Stimulated activated naive CD8-positive, alpha-beta T cell treated with anti-CD3 and anti-CD28 coated beads, Interleukin-15, amount 100 ng/mL, for 72 hours (primary cell): Measurements from ENCODE around the gene CTBP2.
A peak's percentile ranks its signal among the peaks of the same experiment; 100 is the strongest.

Experiments
- ATAC-seq: fragments of 150-1000 bp; cut with Tn5 transposase; 2 replicates; pipeline ENCODE4 v1.10.0; 2021; ENCODE audit warnings: mild to moderate bottlenecking, moderate library complexity
- DNase-seq, 2 donors: peaks; one replicate each; pipeline ENCODE4 v3.0.0; 2021 to 2022
- H3K27ac Mint-ChIP-seq, 2 donors: one replicate each; pipeline ENCODE4 v1.8.0; 2022; ENCODE audit warnings: mild to moderate bottlenecking in 2 of 2, mixed read lengths in 2 of 2, moderate library complexity in 2 of 2
- H3K27me3 Mint-ChIP-seq: one replicate; pipeline ENCODE4 v1.8.0; 2022; ENCODE audit warnings: mixed read lengths
- H3K4me1 Mint-ChIP-seq: one replicate; pipeline ENCODE4 v1.8.0; 2022; ENCODE audit warnings: mild to moderate bottlenecking, mixed read lengths
- H3K4me3 Mint-ChIP-seq, 2 donors: one replicate each; pipeline ENCODE4 v1.8.0; 2022; ENCODE audit warnings: mild to moderate bottlenecking in 2 of 2, mixed read lengths in 2 of 2, moderate library complexity in 1 of 2
- H3K9me3 Mint-ChIP-seq, 2 donors: one replicate each; pipeline ENCODE4 v1.8.0; 2022; ENCODE audit warnings: mixed read lengths in 2 of 2

Gene CTBP2

DNA sequence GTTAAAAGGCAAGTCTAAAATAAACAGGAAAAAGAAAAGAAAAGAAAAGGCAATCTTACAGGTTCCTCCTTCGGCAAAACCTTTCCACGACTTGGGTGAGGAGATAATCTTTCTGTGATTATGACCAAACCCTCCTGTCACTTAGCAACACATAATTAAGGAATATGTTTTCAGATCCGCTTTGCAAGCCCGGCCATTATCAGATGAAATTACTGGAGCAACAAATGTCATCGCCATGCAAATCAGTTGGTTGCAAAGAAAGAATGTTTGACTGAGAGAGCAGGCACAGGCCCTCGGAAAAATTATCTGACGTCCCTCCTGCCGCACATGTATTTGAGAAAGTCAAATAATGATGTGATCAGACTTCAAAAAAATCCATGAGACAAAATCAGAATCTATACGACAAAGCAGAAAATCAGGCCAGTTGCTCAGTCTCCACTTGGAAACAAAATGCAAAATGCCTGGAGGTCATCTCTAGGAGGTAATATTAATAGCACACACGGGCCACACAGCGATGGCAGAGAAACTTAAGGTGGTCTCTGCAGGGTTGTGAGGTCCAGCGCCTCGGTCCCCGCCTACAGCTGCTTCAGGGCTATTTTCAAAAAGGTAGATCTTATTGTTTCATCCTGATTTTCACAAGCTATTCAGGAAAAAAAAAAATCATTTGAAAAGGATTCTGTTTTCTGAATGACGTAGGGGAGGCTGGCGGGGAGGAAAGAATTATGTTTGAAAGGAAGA lies 135.7 kb downstream of the CTBP2 start:
- H3K9me3 Mint-ChIP-seq = no peaks in the 10 kb centered on the region
- H3K4me1 Mint-ChIP-seq = no peaks in the 10 kb centered on the region
- H3K27me3 Mint-ChIP-seq = no peaks in the 10 kb centered on the region
- ATAC-seq (no peak), DNase-seq (no peak)
- H3K27ac Mint-ChIP-seq = no peak overlapping the region
- no peak overlapping the region for H3K4me3 Mint-ChIP-seq

DNA sequence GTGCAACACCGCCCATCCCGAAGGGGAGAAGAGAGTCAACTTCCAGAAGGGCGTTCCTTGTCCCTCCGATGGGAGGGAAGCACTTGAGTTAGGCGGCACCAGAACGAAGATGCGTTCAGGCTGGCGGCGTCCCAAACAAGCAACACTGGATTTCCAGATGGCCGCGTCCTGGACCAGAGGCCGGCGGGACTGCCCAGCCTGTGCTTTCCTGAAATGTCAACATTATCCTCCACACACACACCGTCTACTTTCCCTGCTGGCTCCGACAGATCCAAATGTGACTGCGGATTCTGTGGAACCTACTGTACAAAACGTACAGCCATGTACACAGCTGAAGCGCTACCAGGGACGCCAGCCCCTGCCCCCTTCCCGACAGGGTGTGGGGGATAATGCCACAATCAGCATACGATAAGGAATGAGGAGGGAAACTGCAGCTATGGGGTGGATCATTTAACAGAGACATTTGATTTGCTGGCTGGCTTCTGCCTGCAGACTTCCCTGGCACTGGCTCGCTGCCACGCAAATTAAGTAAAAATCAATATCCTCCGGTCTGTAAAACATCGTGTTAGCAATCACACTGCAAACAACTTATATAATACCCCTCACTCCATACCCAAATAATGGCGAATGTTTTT lies 136.4 kb downstream of the CTBP2 start:
- no peak for ATAC-seq

DNA sequence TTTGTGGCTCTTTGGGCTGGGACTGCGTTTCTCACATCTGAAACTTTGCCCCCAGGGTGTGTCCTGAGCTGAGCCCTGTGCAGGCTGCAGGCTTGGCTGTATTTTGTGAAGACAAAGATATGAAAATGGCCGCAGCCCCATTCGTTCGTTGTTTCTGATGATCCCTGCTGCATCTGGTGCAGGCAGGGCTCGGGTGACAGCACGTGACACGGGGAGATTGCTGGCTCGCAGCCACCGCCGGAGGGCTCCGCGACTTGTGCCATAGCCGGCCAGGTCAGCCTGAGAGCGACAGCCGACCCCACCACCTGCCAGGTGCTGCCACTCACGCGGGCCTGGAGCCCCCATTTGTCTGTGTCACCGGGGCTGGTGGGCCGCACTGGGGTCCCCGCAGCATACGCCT lies 137.1 kb downstream of the CTBP2 start:
- Mint-ChIP-seq H3K27me3 (no peaks in the 10 kb centered on the region), H3K9me3 (no peaks in the 10 kb centered on the region), H3K4me3 (no peak overlapping the region), H3K27ac (no peak overlapping the region), H3K4me1 (no peaks in the 10 kb centered on the region)
- DNase-seq (no peak), ATAC-seq (no peak)

More for the DNA sequence above, 136.4 kb downstream of the CTBP2 start:
- no peaks in the 10 kb centered on the region for H3K4me1 Mint-ChIP-seq
- H3K9me3 Mint-ChIP-seq = no peaks in the 10 kb centered on the region
- no peak for DNase-seq
- no peaks in the 10 kb centered on the region for H3K27me3 Mint-ChIP-seq
- no peak overlapping the region for H3K27ac Mint-ChIP-seq
- no peak overlapping the region for H3K4me3 Mint-ChIP-seq

DNA sequence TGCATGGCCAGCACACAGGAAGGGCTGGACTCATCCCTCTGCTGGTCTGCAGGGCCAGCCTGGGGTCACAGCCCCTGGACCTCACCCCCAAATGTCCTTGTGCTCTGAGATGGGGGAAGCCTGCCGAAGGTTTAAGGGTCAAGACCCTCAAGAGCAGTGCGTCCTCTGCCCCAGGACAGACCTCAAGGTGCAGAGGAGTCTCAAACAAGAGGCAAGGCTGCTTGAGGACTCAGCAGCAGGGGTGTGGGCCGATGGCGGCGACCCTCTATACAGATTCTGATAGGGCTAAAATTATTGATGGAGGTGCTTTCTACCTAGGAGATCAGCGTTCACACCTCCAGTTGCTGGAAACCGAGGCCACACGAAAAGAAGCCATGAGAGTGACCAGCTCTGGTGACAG lies 137.7 kb downstream of the CTBP2 start:
- Mint-ChIP-seq H3K4me3 (no peak overlapping the region), H3K27ac (no peak overlapping the region), H3K27me3 (no peaks in the 10 kb centered on the region), H3K9me3 (no peaks in the 10 kb centered on the region), H3K4me1 (no peaks in the 10 kb centered on the region)
- DNase-seq = no peak
- no peak for ATAC-seq

DNA sequence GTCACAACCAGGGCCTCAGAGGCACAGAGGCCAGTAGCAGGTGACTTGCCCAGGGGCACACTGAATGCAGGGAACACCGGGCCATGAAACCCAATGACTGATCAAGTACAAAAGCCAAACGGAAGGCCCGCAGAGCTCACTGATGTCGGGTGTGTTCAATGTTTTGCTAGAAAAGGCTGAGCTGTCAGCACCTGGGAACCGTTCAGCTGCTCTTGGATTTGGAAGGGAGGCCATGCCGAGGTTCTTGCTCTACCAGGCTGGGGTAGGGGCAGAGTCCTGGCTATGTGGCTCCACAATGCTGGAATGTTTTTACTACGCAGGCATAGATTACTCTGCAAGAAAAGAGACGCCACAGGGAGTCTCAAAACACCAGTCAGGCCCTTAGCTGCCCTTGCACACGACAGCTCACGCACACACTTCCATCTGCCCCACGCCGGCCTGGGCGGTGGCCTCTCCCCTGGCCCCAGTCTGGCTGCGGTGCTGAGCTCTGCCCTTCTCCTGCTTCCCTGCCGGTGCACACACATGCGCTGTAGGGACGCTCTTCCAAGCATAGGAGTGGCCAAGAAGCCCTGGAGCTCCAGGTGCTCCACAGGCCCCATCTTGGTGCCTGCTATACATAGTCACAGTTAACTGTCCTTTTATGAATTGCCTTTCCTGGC lies 138.5 kb downstream of the CTBP2 start:
- Mint-ChIP-seq H3K27ac (no peak overlapping the region), H3K4me3 (no peak overlapping the region), H3K9me3 (no peaks in the 10 kb centered on the region), H3K4me1 (no peaks in the 10 kb centered on the region), H3K27me3 (no peaks in the 10 kb centered on the region)
- peak; percentile 7 for ATAC-seq
- no peak for DNase-seq

DNA sequence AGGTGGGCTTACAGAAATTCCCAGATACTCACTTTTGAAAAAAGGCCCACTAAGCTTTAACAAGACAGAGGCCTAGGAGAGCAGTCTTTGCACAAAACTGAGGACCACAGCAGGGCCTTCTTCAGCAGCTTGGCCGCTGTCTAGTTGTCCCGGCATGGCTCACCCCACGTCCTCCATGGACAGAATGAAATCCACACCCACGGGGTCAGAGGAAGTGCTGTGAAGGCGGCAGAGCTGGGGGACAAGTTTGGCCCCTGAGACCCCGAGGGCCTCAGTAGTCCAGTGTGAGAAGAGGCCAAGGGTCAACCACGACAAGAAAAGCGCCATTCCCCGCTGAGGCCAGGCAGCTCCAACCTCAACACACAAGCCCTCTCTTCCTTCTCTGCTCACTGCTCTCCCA lies 139.5 kb downstream of the CTBP2 start:
- H3K27me3 Mint-ChIP-seq = no peaks in the 10 kb centered on the region
- no peak for DNase-seq
- H3K4me1 Mint-ChIP-seq = no peaks in the 10 kb centered on the region
- H3K9me3 Mint-ChIP-seq = no peaks in the 10 kb centered on the region
- no peak for ATAC-seq
- H3K4me3 Mint-ChIP-seq = no peak overlapping the region
- H3K27ac Mint-ChIP-seq = peak overlapping the region in 1 of 2 donors; percentile 8

DNA sequence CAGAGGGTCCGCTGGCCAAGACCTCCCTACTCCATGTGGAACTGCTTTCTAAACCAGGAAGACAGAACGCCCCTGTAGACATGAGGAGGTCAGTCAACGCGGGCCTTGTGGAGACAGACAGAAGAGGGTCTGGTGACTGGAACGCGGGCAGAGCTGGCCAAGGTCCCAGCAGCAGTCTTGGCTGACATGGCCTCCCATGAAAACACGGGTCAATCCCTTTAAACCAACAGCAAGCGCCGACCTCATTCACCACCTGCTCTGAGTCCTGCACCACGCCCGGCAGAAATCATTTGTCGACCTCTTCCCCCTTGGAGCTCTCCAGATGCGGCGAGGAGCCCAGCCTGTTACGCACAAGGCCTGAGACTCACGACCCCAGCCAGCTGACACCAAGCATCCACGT lies 140.0 kb downstream of the CTBP2 start:
- H3K4me1 Mint-ChIP-seq = peaks cover 3% of the 10 kb centered on the region
- H3K27me3 Mint-ChIP-seq = peaks cover 5% of the 10 kb centered on the region
- no peak overlapping the region for H3K27ac Mint-ChIP-seq
- no peak overlapping the region for H3K4me3 Mint-ChIP-seq
- ATAC-seq (no peak), DNase-seq (no peak)
- H3K9me3 Mint-ChIP-seq = no peaks in the 10 kb centered on the region

DNA sequence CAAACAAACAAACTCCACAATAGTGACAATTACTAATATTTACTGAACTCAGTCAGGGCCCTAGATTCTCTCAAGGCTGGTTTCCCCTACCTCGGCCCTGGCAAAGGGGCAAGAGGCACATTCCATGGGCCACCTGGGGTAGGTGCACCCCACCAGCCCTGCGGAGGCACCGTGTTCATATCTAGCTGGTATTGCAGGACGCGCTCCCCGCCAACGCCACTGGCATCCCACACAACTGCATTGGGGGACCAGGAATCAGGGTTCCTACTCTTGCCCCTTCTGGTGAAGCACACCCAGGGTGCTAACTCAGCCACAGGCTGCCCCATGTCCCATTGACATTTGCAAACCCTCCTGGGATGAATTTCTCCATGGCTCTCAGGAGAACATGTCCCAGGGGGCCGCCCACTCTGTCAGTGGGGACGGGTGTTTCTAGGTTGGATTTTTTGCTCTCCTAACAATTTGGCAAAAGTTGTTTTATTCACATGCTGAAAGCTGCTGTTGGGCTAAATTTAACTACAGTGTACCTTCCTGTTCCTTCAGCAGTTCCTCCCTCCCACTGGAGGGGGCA lies 141.7 kb downstream of the CTBP2 start:
- peaks cover 22% of the 10 kb centered on the region for H3K27me3 Mint-ChIP-seq
- peaks cover 11% of the 10 kb centered on the region for H3K4me1 Mint-ChIP-seq
- H3K27ac Mint-ChIP-seq = no peak overlapping the region
- ATAC-seq = no peak
- H3K9me3 Mint-ChIP-seq = no peaks in the 10 kb centered on the region
- no peak for DNase-seq
- no peak overlapping the region for H3K4me3 Mint-ChIP-seq

DNA sequence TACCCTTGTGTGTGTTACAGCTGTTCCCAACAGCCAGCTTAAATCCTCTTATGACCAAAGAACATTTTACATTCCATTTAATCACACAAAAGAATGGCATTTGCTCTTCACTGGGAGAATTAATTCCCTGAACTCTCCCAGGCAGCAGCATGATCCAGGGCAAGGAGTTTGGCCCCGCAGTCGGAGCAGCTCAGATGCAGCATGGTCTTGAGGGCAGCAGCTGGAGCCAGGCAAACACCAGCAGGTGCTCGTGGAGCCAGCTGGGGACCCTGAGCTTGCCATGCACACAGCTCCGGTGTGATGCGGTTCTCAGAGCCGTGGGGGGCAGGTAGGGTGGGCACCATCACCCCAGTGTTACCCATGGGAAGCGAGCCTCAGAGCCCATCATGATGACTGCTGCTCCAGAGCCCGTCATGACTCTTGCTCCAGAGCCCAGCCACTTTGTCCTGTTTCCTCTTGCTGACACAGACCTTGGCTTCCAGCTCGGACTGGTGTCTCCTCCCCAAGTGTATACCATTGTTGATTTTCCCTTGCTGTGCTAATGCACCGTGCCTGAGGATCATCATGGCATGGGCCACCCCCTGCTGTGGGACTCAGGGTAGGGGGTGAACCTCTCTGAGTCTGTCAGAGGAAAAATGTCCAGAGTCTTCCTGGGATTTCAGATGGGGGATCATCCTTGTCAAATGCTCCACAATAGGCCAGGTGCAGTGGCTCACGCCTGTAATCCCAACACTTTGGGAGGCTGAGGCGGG lies 142.6 kb downstream of the CTBP2 start:
- DNase-seq = no peak
- H3K4me1 Mint-ChIP-seq = peaks cover 11% of the 10 kb centered on the region
- H3K27ac Mint-ChIP-seq = no peak overlapping the region
- no peak overlapping the region for H3K4me3 Mint-ChIP-seq
- no peak for ATAC-seq
- H3K9me3 Mint-ChIP-seq = no peaks in the 10 kb centered on the region
- H3K27me3 Mint-ChIP-seq = peaks cover 23% of the 10 kb centered on the region

DNA sequence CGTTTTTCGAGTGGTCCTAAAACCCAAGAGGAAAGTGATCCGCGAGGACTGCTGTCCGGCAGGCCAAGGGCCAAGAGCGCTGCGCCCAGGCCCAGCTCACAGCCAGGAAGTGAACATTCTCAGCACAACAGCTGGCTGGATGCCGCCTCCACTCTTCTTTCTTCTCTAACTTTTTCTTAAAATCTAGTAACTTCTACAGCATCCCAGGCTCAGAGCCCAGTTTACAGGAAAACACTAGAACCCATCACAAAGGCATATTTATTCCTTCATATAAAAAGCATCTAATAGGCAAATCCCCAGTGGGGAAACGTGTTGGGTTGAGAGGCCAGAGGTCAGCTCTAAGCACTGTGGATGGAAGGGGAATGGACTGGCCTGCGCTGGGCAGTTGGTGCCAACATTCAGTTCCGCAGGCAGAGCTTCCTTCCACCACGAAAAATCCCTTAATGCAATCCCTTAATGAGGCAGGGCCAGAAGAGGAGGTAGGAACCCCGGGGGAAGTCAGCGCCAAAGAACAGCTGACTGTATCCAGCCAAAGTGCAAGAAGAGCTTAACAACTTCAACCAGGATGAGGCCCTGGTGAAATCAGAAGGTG lies 143.7 kb downstream of the CTBP2 start:
- DNase-seq (no peak), ATAC-seq (no peak)
- Mint-ChIP-seq H3K27ac (no peak overlapping the region), H3K4me1 (peaks cover 11% of the 10 kb centered on the region), H3K9me3 (no peaks in the 10 kb centered on the region), H3K4me3 (no peak overlapping the region), H3K27me3 (peaks cover 23% of the 10 kb centered on the region)

DNA sequence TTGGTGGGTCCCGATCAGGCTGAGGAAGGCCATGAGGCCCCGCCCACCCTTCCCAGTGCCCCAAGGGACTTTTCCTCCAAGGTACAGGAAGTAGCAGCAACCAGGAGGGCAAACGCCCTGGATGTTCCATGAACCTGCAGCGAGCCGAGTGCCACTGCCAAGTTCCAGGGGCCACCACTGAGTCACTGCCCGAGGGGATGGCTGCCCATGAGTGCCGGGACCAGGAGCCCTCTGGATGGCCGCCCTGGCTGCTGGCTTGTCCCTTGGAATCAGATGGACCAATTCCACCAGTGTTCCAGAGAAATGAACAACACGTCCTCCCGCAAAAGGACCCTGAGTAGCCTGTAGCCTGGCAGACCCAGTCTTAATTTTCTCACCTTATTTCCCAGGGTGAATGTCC lies 144.2 kb downstream of the CTBP2 start:
- H3K27me3 Mint-ChIP-seq = peaks cover 23% of the 10 kb centered on the region
- peaks cover 11% of the 10 kb centered on the region for H3K4me1 Mint-ChIP-seq
- H3K9me3 Mint-ChIP-seq = no peaks in the 10 kb centered on the region
- DNase-seq (no peak), ATAC-seq (no peak)
- no peak overlapping the region for H3K4me3 Mint-ChIP-seq
- H3K27ac Mint-ChIP-seq = no peak overlapping the region

DNA sequence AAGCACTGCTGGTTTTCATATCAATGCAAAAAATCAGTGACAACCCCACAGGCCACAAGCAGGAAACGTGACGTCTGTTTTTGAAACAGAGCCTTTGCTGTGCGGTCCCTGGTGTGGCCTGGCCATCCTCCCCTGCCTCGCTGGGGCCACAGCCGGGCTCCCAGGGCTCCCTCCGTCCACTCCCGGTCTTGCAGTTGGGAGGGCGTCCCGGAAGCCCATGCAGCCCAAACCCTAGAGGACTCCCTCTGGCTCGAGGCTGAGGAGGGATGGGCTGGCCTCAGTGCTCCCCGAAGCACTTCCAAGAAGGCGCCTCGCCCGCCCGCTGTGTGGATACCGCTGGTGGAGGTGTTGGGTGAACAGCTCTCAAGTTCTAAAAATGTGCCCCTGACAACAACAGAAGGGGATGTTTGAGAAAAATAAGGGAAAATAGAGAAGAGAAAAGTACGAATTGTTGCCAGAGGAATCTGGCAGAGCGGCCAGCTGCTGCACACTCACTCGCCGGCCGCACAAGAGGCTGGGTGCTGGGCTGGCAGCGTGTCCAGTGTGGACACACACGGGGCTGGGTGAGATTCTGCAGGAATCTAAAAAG lies 144.9 kb downstream of the CTBP2 start:
- Mint-ChIP-seq H3K4me3 (no peak overlapping the region), H3K4me1 (peaks cover 11% of the 10 kb centered on the region), H3K9me3 (no peaks in the 10 kb centered on the region), H3K27me3 (peaks cover 23% of the 10 kb centered on the region), H3K27ac (no peak overlapping the region)
- DNase-seq = no peak
- ATAC-seq = peak; percentile 69

DNA sequence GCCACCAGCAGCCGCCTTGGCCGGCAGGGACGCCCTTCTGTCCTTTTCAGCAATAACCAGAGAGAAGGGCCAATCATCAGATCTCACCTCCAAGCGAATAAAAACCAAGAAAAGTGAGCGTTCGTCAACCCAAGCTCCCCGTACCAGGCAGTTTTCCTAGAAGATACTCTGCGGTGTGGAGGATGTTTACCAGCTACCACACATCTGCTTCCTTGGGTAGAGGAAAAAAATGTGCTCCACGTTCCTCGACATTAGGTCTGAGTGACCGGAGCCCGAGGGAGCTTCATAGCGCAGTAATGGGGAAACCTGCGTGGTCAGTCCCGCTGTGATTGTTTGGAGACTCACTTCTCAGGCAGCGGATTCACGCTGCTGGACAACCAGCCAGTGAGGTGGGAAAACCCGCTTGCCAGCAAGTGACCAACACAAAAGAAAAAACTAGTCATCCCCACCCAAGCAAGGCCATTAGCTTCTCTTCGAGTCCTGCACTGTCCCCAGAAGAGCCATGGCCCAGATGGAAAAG lies 145.5 kb downstream of the CTBP2 start:
- H3K4me1 Mint-ChIP-seq = peaks cover 11% of the 10 kb centered on the region
- H3K27ac Mint-ChIP-seq = no peak overlapping the region
- no peak for ATAC-seq
- no peak overlapping the region for H3K4me3 Mint-ChIP-seq
- H3K9me3 Mint-ChIP-seq = no peaks in the 10 kb centered on the region
- H3K27me3 Mint-ChIP-seq = peaks cover 23% of the 10 kb centered on the region
- DNase-seq = no peak

DNA sequence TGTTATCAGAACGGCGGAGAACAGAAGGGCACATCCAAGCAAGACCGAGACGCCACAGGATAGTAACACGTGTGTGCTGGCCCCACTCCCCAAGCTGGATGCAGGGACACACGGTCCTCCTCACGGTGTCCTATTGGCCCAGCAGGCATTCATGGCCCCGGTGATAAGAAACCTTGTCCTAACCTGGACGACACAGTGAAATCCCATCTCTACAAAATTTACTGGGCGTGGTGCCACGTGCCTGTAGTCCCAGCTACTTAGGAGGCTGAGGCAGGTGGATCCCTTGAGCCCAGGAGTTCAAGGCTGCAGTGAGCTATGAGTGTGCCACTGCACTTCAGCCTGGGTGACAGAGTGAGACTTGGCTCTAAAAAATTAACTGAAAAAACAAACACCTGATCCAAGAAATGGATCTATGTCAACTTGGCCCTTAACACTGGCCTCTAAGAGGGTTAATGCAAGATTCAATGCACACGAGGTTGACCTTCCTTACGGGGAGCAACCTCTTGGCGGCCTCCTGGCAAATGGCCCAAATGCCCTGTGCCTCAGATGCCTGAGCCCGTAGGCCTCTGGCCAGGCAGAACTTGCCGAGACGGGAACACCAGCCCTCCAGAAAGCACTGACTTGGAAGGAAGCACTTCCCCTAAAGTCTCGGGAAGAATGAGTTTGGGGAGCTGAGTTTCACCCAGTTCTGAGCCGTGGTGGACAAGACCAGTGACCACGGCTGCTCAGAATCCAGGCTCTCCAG lies 146.1 kb downstream of the CTBP2 start:
- peaks cover 24% of the 10 kb centered on the region for H3K27me3 Mint-ChIP-seq
- no peak overlapping the region for H3K27ac Mint-ChIP-seq
- DNase-seq (no peak), ATAC-seq (no peak)
- H3K9me3 Mint-ChIP-seq = no peaks in the 10 kb centered on the region
- peaks cover 11% of the 10 kb centered on the region for H3K4me1 Mint-ChIP-seq
- H3K4me3 Mint-ChIP-seq = no peak overlapping the region
